Measurements from ENCODE around the gene SRBD1.

- no peak for TF ChIP-seq CTCF (IDR thresholded peaks at IDR 0.05; ENCODE audit: low read depth, low read length)
- no peak for TF ChIP-seq EZH2phosphoT487 (IDR thresholded peaks at IDR 0.05; ENCODE audit: low read depth)
Measured at GRCh38 chr2:45339253-45339652, 271.8 kb downstream of the SRBD1 start.

Measured in OCI-LY3 (cell line).